ENCODE measurements around the gene OR10AD1. TPM values are rescaled to one million over a fixed set of nuclear protein-coding genes. Genes with fewer than 3 reads are reported as not detected.
A peak's percentile ranks its signal among the peaks of the same experiment; 100 is the strongest.

The OR10AD1 gene
- polyA plus RNA-seq, 1 of the 3 experiments (the other 2 are of a cell fraction): not detected

- TF ChIP-seq MAX (IDR thresholded peaks at IDR 0.05; ENCODE audit: low read depth) (no peak), RAD21 (IDR thresholded peaks at IDR 0.05; ENCODE audit: low read length) (peak; percentile 87), TCF12 (IDR thresholded peaks at IDR 0.05) (no peak), CTCF (IDR thresholded peaks at IDR 0.05) (peak; percentile 86), POLR2AphosphoS5 (IDR thresholded peaks at IDR 0.05; ENCODE audit: low read depth, low read length) (no peak)
These were observed 13.6 kb downstream of the OR10AD1 start (continued) for GRCh38 chr12:48189331-48190125.

GRCh38 chr12:48187916-48188695 is 15.0 kb downstream of the OR10AD1 start:
- CTCF ChIA-PET: interaction anchor here (0.7 to 8.2 kb wide), 3 partner anchors 12 to 206 kb away, joined by 3 to 90 read pairs (median 3); no protein-coding TSS in a partner anchor

More at GRCh38 chr12:48187916-48188695, 15.0 kb downstream of the OR10AD1 start:
- Histone ChIP-seq H3K4me1 (ENCODE audit: control insufficient read depth in 1 of 2, insufficient read depth in 2 of 2, low read depth in 1 of 2, low read length in 1 of 2) (peaks cover 9 to 23% of the 10 kb centered on the region in 2 experiments; a peak in 3 of 4 replicates), H4K20me1 (ENCODE audit: insufficient read depth) (no peaks in the 10 kb centered on the region), H3K9ac (no peak overlapping the region), H3K9me2 (no peaks in the 10 kb centered on the region), H3K27me3 (ENCODE audit: insufficient read depth) (no peaks in the 10 kb centered on the region), H3K27ac (ENCODE audit: low read depth in 2 of 2, low read length in 1 of 2) (no peak overlapping the region), H3K36me3 (replicated peaks in 1 of 2; ENCODE audit: control insufficient read depth in 1 of 2, insufficient read depth in 2 of 2, low read length in 1 of 2) (no peaks in the 10 kb centered on the region), H3K79me2 (ENCODE audit: insufficient read depth) (no peaks in the 10 kb centered on the region), H3F3A (replicated peaks; ENCODE audit: insufficient read depth) (no peaks in the 10 kb centered on the region), H3K9me3 (no peaks in the 10 kb centered on the region), H3K4me3 (ENCODE audit: low read depth in 2 of 2, low read length in 1 of 2) (no peak overlapping the region), H3K4me2 (no peak overlapping the region), H2AFZ (ENCODE audit: low read depth) (no peak overlapping the region)
- POLR2A ChIA-PET: no interaction called here
- no peak for TF ChIP-seq ELF1 (IDR thresholded peaks at IDR 0.05)
- TF ChIP-seq CHD2 (IDR thresholded peaks at IDR 0.05; ENCODE audit: low read length, partially characterized antibody): no peak
- TF ChIP-seq EP300 (IDR thresholded peaks at IDR 0.05; ENCODE audit: borderline replicate concordance in 1 of 2, low read depth in 1 of 2, low read length in 1 of 2): no peak
- TF ChIP-seq SMC3 (IDR thresholded peaks at IDR 0.05; ENCODE audit: low read depth, low read length): no peak
- TF ChIP-seq USF1 (IDR thresholded peaks at IDR 0.05; ENCODE audit: borderline replicate concordance, low read depth): no peak
- no peak for TF ChIP-seq EZH2phosphoT487 (IDR thresholded peaks at IDR 0.05; ENCODE audit: borderline replicate concordance, low read depth)
- TF ChIP-seq JUND (IDR thresholded peaks at IDR 0.05): no peak
- no peak for TF ChIP-seq PBX3 (IDR thresholded peaks at IDR 0.05)
- no peak for TF ChIP-seq NRF1 (IDR thresholded peaks at IDR 0.05; ENCODE audit: low read depth, low read length)
- no peak for TF ChIP-seq MAX (IDR thresholded peaks at IDR 0.05; ENCODE audit: low read depth)
- WGBS (ENCODE audit: low lambda C conversion rate): 87% methylated on average over 10 of the region's 10 CpGs
- no peak for DNase-seq

All from SK-N-SH (cell line).